ENCODE measurements around the gene RAMP3. TPM values are rescaled to one million over a fixed set of nuclear protein-coding genes. Genes with fewer than 3 reads are reported as not detected.

RAMP3 gene
- total RNA-seq, 6 experiments from 2014 or later, result 3.6 to 25.9 (median 23.4) TPM

DNA sequence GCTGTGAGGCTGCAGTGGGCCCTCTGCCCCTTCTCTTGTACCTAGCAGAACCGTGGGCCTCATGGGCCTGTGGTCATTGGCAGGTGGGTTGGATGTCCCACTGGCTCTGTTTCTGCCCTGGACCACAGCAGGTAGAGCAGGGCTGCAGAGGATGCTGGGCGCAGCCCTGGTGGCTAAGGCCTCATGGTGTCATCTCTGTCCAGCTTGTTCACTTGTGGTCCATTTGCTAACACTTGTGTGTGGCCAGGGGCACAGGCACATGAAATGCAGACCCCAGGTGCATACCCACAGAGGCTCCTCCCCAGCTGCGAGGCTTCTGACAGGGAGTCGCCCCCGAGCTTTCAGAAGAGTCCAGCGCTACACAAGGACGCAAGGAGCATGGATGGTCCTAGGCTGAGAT is 23.7 kb upstream of the RAMP3 start:
- Histone ChIP-seq H3K36me3 (no peaks in the 10 kb centered on the region), H3K4me3 (no peak overlapping the region), H3K27me3 (no peaks in the 10 kb centered on the region), H3K27ac (no peak overlapping the region), H3K9me3 (no peaks in the 10 kb centered on the region), H3K4me1 (peaks cover 0 to 8% (median 0%) of the 10 kb centered on the region in 4 donors)
- no peak for ATAC-seq
- no CpG with 5 or more reads among the region's 7 CpGs for WGBS (ENCODE audit: insufficient coverage, low coverage, low lambda C conversion rate, missing lambda C conversion rate)
- intact Hi-C loops (cut with DNase I), result loop anchor here (10.0 kb wide), 2 partner anchors 159 to 279 kb away; partner anchors contain the start of gene MYO1G (in 2 of the 2)
- no peak for TF ChIP-seq CTCF (IDR thresholded peaks at IDR 0.05)
- no peak for TF ChIP-seq POLR2A (IDR thresholded peaks at IDR 0.05)
- no peak for DNase-seq

- H3K4me3 ChIP-seq, result no peak overlapping the region
- H3K9me3 ChIP-seq, result no peaks in the 10 kb centered on the region
- intact Hi-C loops (cut with DNase I), result loop anchor here (10.0 kb wide), 2 partner anchors 162 to 282 kb away; partner anchors contain the start of gene MYO1G (in 2 of the 2)
- no peaks in the 10 kb centered on the region for H3K36me3 ChIP-seq
- no peak overlapping the region for H3K27ac ChIP-seq
- H3K27me3 ChIP-seq, result no peaks in the 10 kb centered on the region
- DNase-seq (peak in 1 of 3 donors; percentile 64), ATAC-seq (peak; percentile 77 to 92 (median 88))
- 38% methylated on average over 9 of the region's 9 CpGs for WGBS (ENCODE audit: insufficient coverage, low coverage, low lambda C conversion rate, missing lambda C conversion rate)
- peaks cover 0 to 8% (median 0%) of the 10 kb centered on the region in 4 donors for H3K4me1 ChIP-seq
- TF ChIP-seq CTCF (IDR thresholded peaks at IDR 0.05), result peak; percentile 81 to 88 (median 82)
- TF ChIP-seq POLR2A (IDR thresholded peaks at IDR 0.05), result no peak
Measured at GRCh38 chr7:45136106-45137060, 21.2 kb upstream of the RAMP3 start.

GRCh38 chr7:45138433-45139267 is 18.9 kb upstream of the RAMP3 start:
- no peak overlapping the region for H3K4me3 ChIP-seq
- ATAC-seq, result no peak
- no peak overlapping the region for H3K27ac ChIP-seq
- no peaks in the 10 kb centered on the region for H3K27me3 ChIP-seq
- 68% methylated on average over 8 of the region's 10 CpGs for WGBS (ENCODE audit: insufficient coverage, low coverage, low lambda C conversion rate, missing lambda C conversion rate)
- intact Hi-C loops (cut with DNase I), result loop anchor here (10.0 kb wide), 2 partner anchors 164 to 284 kb away; partner anchors contain the start of gene MYO1G (in 2 of the 2)
- TF ChIP-seq POLR2A (IDR thresholded peaks at IDR 0.05) (no peak), CTCF (IDR thresholded peaks at IDR 0.05) (no peak)
- H3K4me1 ChIP-seq, result no peaks in the 10 kb centered on the region
- H3K36me3 ChIP-seq, result no peaks in the 10 kb centered on the region
- H3K9me3 ChIP-seq, result no peaks in the 10 kb centered on the region
- DNase-seq, result no peak

DNA sequence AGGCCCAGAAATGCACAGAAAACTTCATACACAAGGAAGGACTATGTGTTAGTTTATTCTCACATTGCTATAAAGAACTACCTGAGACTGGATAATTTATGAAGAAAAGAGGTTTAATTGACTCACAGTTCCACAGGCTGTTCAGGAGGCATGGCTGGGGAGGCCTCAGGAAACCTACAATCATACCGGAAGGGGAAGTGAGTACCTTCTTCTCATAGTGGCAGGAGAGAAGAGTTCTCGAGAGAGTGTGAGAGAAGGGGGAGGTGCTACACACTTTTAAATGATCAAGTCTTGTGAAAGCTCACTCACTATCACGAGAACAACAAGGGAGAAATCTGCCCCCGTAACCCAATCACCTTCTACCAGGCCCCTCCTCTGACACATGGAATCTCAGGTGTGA is 16.8 kb upstream of the RAMP3 start:
- intact Hi-C loops (cut with DNase I), result no loop called here
- Histone ChIP-seq H3K27ac (no peak overlapping the region), H3K27me3 (no peaks in the 10 kb centered on the region), H3K9me3 (no peaks in the 10 kb centered on the region), H3K4me1 (no peaks in the 10 kb centered on the region), H3K36me3 (no peaks in the 10 kb centered on the region), H3K4me3 (no peak overlapping the region)
- no peak for DNase-seq
- ATAC-seq, result no peak
- TF ChIP-seq POLR2A (IDR thresholded peaks at IDR 0.05) (no peak), CTCF (IDR thresholded peaks at IDR 0.05) (no peak)
- WGBS (ENCODE audit: insufficient coverage, low coverage, low lambda C conversion rate, missing lambda C conversion rate), result 58% methylated on average over 4 of the region's 4 CpGs
